ENCODE measurements around the gene CSNK2B.

The CSNK2B gene

GRCh38 chr6:31711233-31711632, 45.4 kb downstream of the CSNK2B start:
- DNase-seq (ENCODE audit: low read depth): no peak

GRCh38 chr6:31712296-31712695, 46.4 kb downstream of the CSNK2B start:
- no peak for DNase-seq (ENCODE audit: low read depth)

GRCh38 chr6:31713465-31713864, 47.6 kb downstream of the CSNK2B start:
- no peak for DNase-seq (ENCODE audit: low read depth)

GRCh38 chr6:31713991-31714684, 48.3 kb downstream of the CSNK2B start:
- DNase-seq (ENCODE audit: low read depth): no peak

- DNase-seq (ENCODE audit: low read depth): no peak
Measured at GRCh38 chr6:31715022-31715958, 49.4 kb downstream of the CSNK2B start, which contains the start of gene LY6G6D. TSS of gene LY6G6D (plus strand) at chr6:31715348. CDS start at chr6:31715356, 8 bp downstream.

- DNase-seq (ENCODE audit: low read depth): no peak
Measured at GRCh38 chr6:31717499-31718222, 51.8 kb downstream of the CSNK2B start.

GRCh38 chr6:31718265-31718664, 52.4 kb downstream of the CSNK2B start:
- DNase-seq (ENCODE audit: low read depth): no peak

GRCh38 chr6:31719001-31719400, 53.1 kb downstream of the CSNK2B start:
- no peak for DNase-seq (ENCODE audit: low read depth)
